ENCODE results near the gene GRIN1. TPM values are rescaled to one million over a fixed set of nuclear protein-coding genes. Genes with fewer than 3 reads are reported as not detected.

Gene GRIN1
- total RNA-seq, 1 donor from 2014 or later, result 0.15 TPM

DNA sequence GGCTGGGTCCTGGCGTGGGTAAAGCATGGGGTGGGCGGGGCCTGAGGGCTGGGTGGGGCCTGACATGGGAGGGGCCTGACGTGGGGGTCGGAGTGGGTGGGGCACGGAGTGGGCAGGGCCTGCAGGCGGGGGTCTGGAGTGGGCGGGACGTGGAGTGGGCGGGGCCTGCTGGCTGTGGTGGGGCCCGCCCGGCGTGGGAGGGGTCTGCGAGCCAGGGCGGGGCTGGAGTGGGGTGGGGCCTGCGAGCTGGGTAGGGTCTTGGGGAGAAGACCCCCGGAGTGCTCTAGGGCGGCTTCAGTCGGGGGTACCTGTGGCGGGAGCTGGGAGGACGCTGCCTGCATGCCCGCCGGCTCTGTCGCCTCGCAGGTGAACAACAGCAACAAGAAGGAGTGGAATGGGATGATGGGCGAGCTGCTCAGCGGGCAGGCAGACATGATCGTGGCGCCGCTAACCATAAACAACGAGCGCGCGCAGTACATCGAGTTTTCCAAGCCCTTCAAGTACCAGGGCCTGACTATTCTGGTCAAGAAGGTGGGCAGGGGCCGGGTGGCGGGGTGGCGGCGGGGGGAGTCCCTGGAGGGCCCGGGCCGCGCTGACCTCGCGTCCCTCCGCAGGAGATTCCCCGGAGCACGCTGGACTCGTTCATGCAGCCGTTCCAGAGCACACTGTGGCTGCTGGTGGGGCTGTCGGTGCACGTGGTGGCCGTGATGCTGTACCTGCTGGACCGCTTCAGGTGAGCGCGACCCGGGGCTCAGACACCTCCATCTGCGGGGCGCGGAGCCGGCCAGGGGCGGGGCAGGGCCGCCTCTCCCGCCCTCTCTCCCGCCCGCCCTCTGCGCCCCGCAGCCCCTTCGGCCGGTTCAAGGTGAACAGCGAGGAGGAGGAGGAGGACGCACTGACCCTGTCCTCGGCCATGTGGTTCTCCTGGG is 22.9 kb downstream of the GRIN1 start:
- intact Hi-C loops (cut with micrococcal nuclease), result no loop called here

DNA sequence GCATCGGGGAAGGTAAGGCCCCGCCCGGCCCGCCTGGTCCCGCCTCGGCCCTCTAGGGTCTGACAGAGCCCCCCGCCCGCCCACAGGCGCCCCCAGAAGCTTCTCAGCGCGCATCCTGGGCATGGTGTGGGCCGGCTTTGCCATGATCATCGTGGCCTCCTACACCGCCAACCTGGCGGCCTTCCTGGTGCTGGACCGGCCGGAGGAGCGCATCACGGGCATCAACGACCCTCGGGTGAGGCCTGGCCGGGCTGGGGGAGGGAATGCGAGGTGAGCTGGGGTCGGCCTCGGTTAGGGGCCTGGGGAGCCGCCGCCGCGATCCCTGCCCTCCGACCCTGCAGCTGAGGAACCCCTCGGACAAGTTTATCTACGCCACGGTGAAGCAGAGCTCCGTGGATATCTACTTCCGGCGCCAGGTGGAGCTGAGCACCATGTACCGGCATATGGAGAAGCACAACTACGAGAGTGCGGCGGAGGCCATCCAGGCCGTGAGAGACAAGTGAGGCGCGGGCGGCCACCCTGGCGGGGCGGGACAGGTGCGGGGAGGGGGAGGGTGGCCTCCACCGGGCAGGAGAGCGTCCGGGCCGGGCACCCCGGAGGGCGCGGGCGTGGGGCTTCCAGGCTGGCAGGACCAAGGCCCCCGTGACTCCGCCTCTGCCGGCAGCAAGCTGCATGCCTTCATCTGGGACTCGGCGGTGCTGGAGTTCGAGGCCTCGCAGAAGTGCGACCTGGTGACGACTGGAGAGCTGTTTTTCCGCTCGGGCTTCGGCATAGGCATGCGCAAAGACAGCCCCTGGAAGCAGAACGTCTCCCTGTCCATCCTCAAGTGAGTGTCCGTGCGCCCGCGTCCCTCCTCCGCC is 23.8 kb downstream of the GRIN1 start:
- intact Hi-C loops (cut with micrococcal nuclease), result no loop called here

DNA sequence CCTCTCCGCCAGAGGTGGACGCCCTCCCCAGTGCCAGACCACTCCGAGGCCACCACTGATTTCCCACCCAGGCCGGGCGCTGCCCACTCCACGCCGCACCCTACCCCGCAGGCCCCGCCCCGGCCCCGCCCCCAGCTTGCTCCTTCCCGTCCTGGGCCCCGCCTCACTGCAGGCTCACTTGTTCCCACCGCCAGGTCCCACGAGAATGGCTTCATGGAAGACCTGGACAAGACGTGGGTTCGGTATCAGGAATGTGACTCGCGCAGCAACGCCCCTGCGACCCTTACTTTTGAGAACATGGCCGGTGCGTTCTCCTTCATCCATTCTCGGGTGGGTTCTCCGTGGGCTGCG is 24.4 kb downstream of the GRIN1 start:
- intact Hi-C loops (cut with micrococcal nuclease), result no loop called here

DNA sequence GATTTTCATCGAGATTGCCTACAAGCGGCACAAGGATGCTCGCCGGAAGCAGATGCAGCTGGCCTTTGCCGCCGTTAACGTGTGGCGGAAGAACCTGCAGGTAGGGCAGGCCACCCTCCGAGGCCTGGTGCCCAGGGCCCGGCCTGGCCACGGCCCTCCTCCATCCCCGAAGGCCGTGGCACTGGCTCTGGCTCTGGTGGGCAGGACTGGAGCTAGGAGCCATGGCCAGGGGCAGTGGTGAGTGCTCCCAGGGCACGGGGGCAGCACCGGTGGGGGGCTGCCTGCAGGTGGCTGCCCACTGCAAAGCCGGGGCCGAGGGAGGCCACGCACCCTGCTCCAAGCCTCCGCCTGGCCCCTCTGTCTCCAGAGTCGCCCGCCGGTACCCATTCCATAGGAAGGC is 24.9 kb downstream of the GRIN1 start:
- intact Hi-C loops (cut with micrococcal nuclease), result no loop called here

DNA sequence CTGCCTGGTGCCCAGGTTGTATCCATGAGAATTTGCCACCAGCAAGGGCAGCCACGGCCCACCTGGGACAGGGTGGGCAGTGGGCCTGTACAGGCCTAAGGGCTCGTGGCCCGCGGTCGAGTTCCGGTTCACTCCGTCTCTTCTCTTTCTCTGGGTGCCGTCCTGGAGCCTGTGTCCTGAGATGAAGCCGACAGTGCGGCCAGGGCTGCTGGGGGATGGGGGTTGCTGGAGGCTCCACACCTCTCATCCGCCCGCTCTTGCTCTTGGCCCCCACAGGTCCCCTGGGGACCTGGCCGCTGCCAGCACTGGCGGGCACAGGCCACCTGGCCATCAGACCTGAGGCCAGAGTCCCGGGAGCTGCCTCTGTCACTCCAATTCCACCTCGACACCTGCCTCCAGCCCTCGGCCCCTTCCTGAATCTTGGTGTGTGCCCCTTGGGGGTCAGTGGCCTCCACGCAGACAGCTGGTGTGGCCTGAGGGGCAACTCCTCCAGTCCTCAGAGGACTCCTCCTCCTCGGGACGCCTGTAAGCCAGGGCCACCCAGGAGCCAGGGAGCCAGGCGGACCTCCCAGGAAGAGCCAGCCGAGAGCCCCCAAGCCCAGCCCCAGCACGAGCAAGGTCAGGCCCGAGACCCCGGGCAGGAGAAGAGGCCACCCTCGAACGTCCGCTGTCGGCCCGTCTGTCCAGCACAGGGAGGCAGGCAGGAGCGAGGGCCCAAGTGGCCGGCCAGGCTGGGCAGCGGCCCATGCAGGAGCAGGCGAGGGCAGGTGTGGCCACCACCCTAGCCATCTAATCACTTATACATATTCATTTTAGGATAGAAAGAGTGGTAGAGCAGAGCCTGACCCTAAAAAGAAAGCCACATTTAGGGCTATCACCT is 25.7 kb downstream of the GRIN1 start:
- intact Hi-C loops (cut with micrococcal nuclease), result no loop called here

DNA sequence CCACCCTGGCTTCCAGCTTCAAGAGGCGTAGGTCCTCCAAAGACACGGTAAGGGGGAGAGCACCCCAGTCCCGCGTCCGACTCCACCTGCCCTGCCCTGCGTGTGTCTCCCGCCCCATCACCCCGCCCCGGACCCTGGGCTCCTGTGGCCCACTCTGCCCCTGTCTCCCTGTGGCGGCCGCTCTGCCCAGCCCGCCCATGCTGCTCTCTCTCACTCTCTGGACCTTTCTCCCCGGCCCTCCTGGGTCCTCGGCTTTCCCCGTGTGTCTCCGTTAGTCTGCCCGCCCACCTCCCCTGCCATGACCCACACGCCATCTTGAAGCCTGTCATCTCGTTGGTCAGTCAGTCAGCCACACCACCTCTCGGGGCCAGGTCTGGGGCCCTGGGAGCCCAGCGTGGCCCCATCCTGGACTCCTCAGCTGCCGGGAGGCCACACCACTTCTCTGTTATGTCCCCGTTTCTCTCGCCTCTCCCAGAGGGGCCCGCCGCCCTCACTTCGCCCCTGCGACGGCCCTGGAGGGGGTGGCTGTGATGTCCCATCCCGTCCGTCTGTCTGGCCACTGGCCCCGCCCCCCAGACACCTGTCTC is 26.4 kb downstream of the GRIN1 start:
- intact Hi-C loops (cut with micrococcal nuclease), result no loop called here

DNA sequence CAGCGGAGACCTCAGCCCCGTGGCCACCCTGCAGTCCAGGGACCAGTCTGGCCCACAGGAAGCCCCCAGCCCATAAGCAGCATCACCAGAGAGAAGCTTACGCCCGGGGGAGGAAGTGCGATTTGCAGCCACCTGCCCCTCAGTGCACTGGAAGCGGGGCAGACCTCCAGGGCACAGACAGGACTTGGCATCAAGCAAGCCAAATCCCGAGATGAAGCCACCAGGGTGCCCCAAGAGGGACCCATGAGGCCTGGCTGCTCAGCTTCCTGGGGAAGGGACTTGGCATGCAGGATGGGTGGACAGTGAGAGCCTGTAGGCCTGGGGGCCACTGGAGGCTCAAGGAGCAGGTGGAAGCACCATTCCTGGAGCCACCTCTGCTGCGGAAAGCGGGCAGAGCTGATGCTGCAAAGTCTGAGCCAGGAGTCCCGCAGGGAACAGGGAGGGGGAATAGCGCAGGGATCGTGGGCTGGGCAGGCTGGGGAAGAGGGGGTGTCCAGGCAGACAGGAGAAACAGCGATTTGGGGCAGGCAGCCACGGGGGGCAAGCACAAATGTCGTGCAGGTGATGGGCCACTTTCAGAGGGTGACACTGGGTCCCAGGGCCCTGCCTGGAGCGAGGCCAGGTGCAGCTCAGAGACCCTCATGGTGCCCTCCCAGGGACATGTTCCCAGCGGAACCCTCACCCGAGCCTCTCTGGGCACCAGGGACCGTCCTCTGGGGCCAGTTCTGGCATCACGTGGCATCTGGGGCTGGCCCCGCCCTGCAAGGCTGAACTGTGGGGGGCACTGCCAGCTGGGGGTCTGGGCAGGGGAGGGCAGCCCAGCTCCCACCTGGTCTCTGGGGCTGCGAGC is 27.7 kb downstream of the GRIN1 start:
- intact Hi-C loops (cut with micrococcal nuclease), result no loop called here

DNA sequence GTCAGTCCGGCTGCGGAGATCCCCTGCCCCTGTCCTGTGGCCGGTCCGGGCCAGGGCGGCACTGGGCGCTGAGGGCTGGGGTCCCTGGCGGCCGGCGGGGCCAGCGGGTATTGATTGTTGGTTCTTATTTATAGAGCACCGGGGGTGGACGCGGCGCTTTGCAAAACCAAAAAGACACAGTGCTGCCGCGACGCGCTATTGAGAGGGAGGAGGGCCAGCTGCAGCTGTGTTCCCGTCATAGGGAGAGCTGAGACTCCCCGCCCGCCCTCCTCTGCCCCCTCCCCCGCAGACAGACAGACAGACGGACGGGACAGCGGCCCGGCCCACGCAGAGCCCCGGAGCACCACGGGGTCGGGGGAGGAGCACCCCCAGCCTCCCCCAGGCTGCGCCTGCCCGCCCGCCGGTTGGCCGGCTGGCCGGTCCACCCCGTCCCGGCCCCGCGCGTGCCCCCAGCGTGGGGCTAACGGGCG is 28.4 kb downstream of the GRIN1 start:
- intact Hi-C loops (cut with micrococcal nuclease), result no loop called here

DNA sequence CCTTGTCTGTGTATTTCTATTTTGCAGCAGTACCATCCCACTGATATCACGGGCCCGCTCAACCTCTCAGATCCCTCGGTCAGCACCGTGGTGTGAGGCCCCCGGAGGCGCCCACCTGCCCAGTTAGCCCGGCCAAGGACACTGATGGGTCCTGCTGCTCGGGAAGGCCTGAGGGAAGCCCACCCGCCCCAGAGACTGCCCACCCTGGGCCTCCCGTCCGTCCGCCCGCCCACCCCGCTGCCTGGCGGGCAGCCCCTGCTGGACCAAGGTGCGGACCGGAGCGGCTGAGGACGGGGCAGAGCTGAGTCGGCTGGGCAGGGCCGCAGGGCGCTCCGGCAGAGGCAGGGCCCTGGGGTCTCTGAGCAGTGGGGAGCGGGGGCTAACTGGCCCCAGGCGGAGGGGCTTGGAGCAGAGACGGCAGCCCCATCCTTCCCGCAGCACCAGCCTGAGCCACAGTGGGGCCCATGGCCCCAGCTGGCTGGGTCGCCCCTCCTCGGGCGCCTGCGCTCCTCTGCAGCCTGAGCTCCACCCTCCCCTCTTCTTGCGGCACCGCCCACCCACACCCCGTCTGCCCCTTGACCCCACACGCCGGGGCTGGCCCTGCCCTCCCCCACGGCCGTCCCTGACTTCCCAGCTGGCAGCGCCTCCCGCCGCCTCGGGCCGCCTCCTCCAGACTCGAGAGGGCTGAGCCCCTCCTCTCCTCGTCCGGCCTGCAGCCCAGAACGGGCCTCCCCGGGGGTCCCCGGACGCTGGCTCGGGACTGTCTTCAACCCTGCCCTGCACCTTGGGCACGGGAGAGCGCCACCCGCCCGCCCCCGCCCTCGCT is 29.0 kb downstream of the GRIN1 start:
- intact Hi-C loops (cut with micrococcal nuclease), result no loop called here

DNA sequence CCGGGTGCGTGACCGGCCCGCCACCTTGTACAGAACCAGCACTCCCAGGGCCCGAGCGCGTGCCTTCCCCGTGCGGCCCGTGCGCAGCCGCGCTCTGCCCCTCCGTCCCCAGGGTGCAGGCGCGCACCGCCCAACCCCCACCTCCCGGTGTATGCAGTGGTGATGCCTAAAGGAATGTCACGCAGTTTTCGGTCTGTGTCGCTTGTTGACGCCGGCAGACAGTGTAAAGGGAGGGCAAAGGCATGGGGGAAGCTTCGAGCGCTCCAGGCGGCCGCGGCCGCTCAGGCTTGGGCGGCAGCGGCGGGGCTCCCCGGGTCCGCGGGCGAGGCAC is 29.6 kb downstream of the GRIN1 start:
- intact Hi-C loops (cut with micrococcal nuclease), result no loop called here

DNA sequence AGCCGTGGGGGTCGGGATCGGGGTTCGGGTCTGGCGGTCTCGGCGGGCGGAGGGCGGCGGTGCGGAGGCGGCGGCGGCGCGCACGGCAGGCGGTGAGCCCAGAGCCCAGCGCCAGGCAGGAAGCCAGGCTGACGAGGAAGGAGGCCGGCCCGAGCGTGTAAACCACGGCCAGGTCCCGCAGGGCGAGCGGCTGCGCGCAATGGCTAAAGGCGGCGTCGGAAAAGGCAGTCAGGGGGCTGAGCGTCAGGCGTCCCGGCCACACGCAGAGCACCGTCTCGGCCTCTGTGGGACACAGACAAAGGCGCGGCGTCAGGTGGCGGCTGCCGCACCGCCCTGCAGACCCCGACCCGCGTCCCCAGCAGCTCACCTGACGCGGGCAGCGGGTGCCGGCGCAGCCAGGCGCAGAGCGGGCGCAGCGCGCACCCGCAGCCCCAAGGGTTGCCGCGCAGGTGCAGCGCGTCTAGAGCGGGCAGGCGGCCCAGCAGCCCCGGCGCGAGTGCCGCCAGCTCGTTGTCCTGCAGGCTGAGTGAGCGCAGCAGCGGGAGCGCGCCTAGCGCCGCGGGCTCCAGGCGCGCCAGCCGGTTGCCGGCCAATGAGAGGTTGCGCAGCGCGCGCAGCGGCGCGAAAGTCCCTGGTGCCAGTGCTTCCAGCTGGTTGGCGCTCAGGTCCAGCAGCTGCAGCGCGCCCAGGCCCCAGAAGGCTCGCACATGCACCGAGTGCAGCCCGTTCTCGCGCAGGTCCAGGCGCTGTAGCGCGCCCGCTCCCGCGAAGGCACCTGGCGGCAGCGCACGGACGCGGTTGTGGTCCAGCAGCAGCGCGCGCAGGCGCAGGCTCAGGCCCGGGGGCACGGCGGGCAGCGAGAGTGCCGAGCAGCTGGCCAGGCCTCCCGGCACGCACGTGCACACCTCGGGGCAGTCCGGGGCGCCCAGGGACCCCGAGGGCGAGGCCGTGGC is 30.2 kb downstream of the GRIN1 start:
- intact Hi-C loops (cut with micrococcal nuclease), result no loop called here

DNA sequence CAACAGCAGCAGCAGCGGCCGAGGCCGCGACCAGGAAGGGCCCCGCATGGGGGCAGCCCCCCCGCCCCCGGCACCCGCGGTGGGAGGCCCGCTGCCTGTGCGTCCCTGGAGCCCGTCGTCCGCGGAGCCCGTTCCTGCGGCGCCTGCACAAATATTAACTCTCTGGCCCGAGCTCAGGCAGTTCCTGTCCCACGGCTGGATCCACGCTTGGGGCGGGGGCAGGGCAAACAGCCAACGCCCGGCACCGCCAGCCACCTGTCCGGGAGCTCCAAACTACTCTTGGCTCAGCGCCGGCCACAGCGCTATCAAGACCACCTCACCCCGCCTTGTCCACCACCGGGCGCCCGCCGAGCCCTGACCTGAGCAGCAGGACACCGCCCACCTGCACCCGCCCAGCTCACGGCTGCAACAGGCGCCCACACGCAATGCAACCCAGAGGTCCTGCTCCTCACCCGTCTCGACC is 31.0 kb downstream of the GRIN1 start, which contains the start of gene LRRC26:
LRRC26 (minus strand) TSS at position 156 of the 463 bp plus-strand sequence; CDS start at position 48, 108 bp downstream.
- intact Hi-C loops (cut with micrococcal nuclease), result no loop called here

DNA sequence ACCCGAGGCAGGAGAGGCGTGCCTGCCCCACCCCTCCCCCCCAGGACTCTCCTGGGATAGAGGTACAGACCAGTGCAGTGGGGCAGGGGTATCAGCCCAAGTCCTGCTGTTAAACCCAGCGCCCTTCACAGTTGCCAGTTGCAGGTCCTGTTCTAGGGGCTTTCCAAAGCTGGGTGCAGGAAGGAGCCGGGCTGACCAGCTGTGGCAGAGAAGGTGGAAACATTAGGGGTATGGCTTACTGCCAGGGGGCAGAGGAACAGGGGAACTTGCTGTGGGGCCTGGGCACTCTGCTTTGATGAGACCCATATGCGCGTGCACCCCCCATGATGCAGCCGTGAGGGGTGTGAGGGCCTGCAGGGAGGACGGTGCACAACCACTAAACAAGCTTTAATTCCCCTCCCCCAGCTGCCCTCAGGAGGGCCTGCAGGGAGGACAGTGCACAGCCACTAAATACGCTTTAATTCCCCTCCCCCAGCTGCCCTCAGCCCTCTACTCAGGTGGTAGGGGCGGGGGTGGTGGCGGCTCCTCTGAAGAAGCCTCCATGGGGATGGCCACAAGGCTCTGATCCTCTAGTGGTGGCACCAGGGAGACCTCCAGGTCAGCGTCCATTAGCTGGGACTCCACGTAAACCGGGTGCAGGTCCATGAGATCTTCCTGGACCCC is 31.7 kb downstream of the GRIN1 start:
- intact Hi-C loops (cut with micrococcal nuclease), result no loop called here

DNA sequence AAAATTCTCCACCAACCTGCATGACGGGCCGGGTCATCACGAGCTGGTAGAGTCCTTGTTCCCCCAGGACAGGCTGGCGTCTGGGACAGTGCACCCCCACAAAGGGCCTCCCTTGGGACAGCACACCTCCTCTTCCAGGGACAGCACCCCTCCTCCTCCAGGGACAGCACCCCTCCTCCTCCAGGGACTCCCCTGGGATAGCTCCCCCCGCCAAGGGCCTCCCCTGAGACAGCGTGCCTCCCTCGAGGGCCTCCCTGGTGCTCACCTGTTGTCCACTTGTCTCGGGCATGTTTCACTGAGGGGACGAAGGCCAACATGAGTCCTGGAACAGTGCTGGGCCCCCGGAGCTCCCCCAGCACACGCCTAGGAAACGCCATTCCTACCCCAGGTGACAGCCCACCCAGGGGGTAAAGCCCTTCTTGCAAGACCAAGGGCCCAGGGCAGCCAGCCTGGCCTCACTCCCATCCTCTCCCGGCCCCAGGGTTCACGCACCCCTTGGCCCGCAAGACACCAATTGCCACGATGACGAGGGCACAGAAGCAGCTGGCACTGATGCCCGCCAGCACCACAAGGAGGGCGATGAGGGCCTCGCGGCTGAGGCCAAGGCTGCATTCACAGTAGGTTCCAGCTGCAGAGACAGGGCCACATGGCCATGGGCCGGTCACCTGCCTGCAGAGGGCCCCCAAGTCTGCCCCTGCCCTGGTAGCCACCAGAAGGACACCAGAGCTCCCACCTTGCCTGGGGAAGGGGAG is 32.4 kb downstream of the GRIN1 start:
- intact Hi-C loops (cut with micrococcal nuclease), result no loop called here

DNA sequence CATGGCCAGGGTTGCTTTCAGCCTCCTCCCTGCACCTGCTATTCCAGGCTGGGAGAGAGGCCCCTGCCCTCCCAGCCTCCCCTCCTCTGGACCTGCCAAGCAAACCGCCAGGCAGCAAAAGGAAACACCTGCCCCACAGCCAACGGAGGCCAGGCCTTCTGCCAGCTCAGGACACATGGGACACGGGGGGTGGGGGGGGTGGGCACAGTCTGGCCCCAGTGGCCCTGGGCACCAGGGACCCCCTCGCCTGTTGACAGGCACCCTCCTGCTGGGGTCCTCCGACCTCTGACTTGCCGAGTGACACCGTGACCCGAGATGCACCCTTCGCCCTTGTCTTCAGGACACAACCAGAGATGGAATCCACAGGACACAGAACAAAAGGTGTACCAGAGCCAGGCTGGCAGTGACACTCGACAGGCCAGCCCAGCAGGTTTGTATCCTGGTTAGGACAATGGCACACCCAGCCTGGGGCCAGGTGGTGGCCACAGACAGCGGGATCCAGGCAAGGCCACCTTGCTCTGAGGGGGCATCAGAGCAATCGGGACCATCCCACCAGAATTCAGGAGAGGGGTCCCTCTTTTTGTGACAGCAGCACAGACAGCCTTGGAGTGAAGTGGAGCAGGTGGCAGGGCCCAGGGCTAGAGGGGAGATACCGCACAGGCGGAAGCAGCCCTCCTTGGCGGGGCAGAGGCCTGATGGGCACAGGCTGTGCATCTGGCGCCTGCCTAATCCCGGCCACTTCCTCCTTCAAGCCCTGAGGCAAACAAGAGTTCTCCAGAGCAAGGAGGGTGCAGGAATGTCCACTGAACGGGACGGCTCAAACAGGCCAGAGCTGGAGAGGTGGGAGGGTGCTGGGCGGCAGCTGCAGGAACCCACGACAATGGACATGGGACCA is 34.2 kb downstream of the GRIN1 start:
- intact Hi-C loops (cut with micrococcal nuclease), result no loop called here
